NCI-H526 (cell line): ENCODE results near the gene RETREG1.
"Not testable (repeated sequence)": the region's sequence is repeated elsewhere in the genome, so short reads cannot be mapped to it uniquely, and the experiment has no call there.

Experiments used
- DNase-seq, 2 experiments: peaks; one replicate each; lab custom pipeline; 2025; lab: John Stamatoyannopoulos, UW

RETREG1 gene

GRCh38 chr5:16617274-16617968, 624 bp upstream of the RETREG1 start:
- peak; percentile 29 to 47 for DNase-seq

- DNase-seq = peak; percentile 52 to 57
Observed at GRCh38 chr5:16615741-16616535, 859 bp downstream of the RETREG1 start.

GRCh38 chr5:16612007-16612406, 4.8 kb downstream of the RETREG1 start:
- no peak for DNase-seq

GRCh38 chr5:16610896-16611295, 5.9 kb downstream of the RETREG1 start:
- not testable (repeated sequence) for DNase-seq

- no peak for DNase-seq
Observed at GRCh38 chr5:16609412-16609811, 7.4 kb downstream of the RETREG1 start.

GRCh38 chr5:16606628-16607027, 10.2 kb downstream of the RETREG1 start:
- no peak for DNase-seq

- DNase-seq = no peak
Observed at GRCh38 chr5:16603701-16604100, 13.1 kb downstream of the RETREG1 start.

GRCh38 chr5:16603295-16603694, 13.5 kb downstream of the RETREG1 start:
- no peak for DNase-seq

- no peak for DNase-seq
Observed at GRCh38 chr5:16602182-16602581, 14.6 kb downstream of the RETREG1 start.

- DNase-seq = no peak
Observed at GRCh38 chr5:16600946-16601345, 15.9 kb downstream of the RETREG1 start.

GRCh38 chr5:16600397-16600796, 16.4 kb downstream of the RETREG1 start:
- DNase-seq = no peak

GRCh38 chr5:16597946-16598694, 18.7 kb downstream of the RETREG1 start:
- DNase-seq = no peak

GRCh38 chr5:16596581-16596940, 20.2 kb downstream of the RETREG1 start:
- no peak for DNase-seq

- DNase-seq = no peak
Observed at GRCh38 chr5:16595881-16596580, 20.8 kb downstream of the RETREG1 start.

GRCh38 chr5:16593628-16594027, 23.2 kb downstream of the RETREG1 start:
- DNase-seq = no peak

GRCh38 chr5:16593013-16593412, 23.8 kb downstream of the RETREG1 start:
- no peak for DNase-seq

GRCh38 chr5:16592255-16592654, 24.5 kb downstream of the RETREG1 start:
- no peak for DNase-seq

GRCh38 chr5:16590685-16591084, 26.1 kb downstream of the RETREG1 start:
- DNase-seq = no peak

- DNase-seq = no peak
Observed at GRCh38 chr5:16589658-16590057, 27.1 kb downstream of the RETREG1 start.

- no peak for DNase-seq
Observed at GRCh38 chr5:16588434-16589214, 28.2 kb downstream of the RETREG1 start.

GRCh38 chr5:16586556-16586955, 30.2 kb downstream of the RETREG1 start:
- DNase-seq = no peak
